Fibroblast of lung (primary cell): ENCODE measurements around the gene NT5DC3.

ENCODE experiments used
- EZH2 ChIP-seq: IDR thresholded peaks from 2 replicates; pipeline ENCODE4 v1.5.1; 2012; ENCODE audit warnings: low read length, control low read depth, mild to moderate bottlenecking; ENCODE audit errors: missing control alignments
- TF ChIP-seq, protein P1 (sequence below), 2 donors: IDR thresholded peaks in 1 of 2; conservative IDR thresholded peaks in 1 of 2; 1 replicate in 1 of 2; 2 replicates in 1 of 2; pipeline ENCODE4 v1.5.1; 2011 to 2012; ENCODE audit warnings: low read length in 2 of 2, control low read depth in 1 of 2, inconsistent platforms in 1 of 2, low read depth in 1 of 2, mild to moderate bottlenecking in 1 of 2

GRCh38 chr12:103769240-103769945 lies 71.6 kb downstream of the NT5DC3 start:
- TF ChIP-seq, protein P1, sequence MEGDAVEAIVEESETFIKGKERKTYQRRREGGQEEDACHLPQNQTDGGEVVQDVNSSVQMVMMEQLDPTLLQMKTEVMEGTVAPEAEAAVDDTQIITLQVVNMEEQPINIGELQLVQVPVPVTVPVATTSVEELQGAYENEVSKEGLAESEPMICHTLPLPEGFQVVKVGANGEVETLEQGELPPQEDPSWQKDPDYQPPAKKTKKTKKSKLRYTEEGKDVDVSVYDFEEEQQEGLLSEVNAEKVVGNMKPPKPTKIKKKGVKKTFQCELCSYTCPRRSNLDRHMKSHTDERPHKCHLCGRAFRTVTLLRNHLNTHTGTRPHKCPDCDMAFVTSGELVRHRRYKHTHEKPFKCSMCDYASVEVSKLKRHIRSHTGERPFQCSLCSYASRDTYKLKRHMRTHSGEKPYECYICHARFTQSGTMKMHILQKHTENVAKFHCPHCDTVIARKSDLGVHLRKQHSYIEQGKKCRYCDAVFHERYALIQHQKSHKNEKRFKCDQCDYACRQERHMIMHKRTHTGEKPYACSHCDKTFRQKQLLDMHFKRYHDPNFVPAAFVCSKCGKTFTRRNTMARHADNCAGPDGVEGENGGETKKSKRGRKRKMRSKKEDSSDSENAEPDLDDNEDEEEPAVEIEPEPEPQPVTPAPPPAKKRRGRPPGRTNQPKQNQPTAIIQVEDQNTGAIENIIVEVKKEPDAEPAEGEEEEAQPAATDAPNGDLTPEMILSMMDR (conservative IDR thresholded peaks at IDR 0.05 in 1 of 2, IDR thresholded peaks at IDR 0.05 in 1 of 2; ENCODE audit: low read depth in 1 of 2, low read length in 2 of 2) = no peak
- TF ChIP-seq EZH2 = no peak
